RWPE2 (cell line): ENCODE results near the gene PPP2R3C.
A peak's percentile ranks its signal among the peaks of the same experiment; 100 is the strongest.

Source experiments
- ATAC-seq: fragments of 200-7000 bp; cut with Tn5 transposase; 3 replicates; pipeline ENCODE4 v1.9.1; 2021; ENCODE audit warnings: low read depth
- DNase-seq: peaks from one replicate; pipeline ENCODE4 v3.0.0-alpha.2; 2020; ENCODE audit warnings: low spot score
- H3K27ac ChIP-seq: fragments of 450-650 bp; 2 replicates; pipeline ENCODE4 v1.5.1; 2017; ENCODE audit warnings: mild to moderate bottlenecking; ENCODE audit not compliant: poor library complexity, severe bottlenecking
- H3K27me3 ChIP-seq: fragments of 250-450 bp; sonication (Bioruptor Pico); 2 replicates; pipeline ENCODE4 v1.5.1; 2021; ENCODE audit warnings: mild to moderate bottlenecking, moderate library complexity; ENCODE audit not compliant: insufficient read depth, poor library complexity, severe bottlenecking
- H3K36me3 ChIP-seq: fragments of 250-450 bp; sonication (Bioruptor Pico); 2 replicates; pipeline ENCODE4 v1.5.1; 2020; ENCODE audit warnings: low read depth, mild to moderate bottlenecking, moderate library complexity
- H3K4me1 ChIP-seq: fragments of 250-450 bp; sonication (Bioruptor Pico); 2 replicates; pipeline ENCODE4 v1.5.1; 2021; ENCODE audit warnings: mild to moderate bottlenecking, moderate library complexity; ENCODE audit not compliant: insufficient read depth, poor library complexity, severe bottlenecking
- H3K4me3 ChIP-seq: fragments of 250-450 bp; sonication (Bioruptor Pico); 2 replicates; pipeline ENCODE4 v1.5.1; 2021; ENCODE audit warnings: mild to moderate bottlenecking, moderate library complexity; ENCODE audit not compliant: severe bottlenecking
- H3K9me3 ChIP-seq: fragments of 250-450 bp; sonication (Bioruptor Pico); 2 replicates; pipeline ENCODE4 v1.5.1; 2021; ENCODE audit warnings: mild to moderate bottlenecking, moderate library complexity; ENCODE audit not compliant: severe bottlenecking
- TF ChIP-seq, protein P1 (sequence below): fragments of 450-650 bp; IDR thresholded peaks from one replicate; pipeline ENCODE4 v1.5.1; 2017; ENCODE audit warnings: mild to moderate bottlenecking, moderate library complexity; ENCODE audit not compliant: poor library complexity, severe bottlenecking

PPP2R3C gene

DNA sequence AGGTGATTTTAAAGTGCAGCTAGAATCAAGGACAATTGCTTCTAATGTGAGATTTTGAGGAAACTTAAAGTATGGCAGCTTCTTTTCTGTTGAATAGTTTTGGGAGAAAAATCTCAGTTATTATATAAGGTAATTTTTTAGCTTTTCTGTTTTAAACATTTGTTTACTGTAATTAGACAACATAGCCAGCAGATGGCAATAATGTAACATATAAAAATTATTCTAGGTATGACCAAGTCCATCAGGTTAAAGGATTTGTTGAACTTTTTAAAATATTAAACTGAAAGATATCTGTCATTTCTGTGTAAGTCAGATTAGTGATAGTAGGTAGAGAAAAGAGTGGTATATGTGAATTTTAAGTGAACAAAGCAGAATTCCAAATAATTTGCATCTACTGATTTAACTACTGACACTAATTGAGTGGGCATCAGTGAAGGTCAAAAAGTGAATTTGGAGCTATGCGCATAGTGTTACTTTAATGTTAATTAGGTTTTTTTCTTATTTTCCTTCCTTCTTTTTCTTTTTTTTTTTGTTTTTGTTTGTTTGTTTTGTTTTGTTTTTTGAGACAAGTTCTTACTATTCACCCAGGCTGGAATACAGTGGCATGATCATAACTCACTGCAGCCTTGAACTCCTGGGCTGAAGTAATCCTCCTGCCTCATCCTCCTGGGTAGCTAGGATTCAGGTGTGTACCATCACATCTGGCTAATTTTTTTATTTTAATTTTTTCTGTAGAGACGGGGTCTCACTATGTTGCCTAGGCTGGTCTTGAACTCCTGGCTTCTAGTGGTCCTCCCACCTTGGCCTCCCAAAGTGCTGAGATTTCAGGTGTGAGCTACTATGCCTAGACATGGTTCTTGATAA is 19.2 kb upstream of the PPP2R3C start:
- ATAC-seq: peak; percentile 31; the same call in 1 of the 3 replicates
- H3K27ac ChIP-seq: no peak overlapping the region
- no peak for DNase-seq

DNA sequence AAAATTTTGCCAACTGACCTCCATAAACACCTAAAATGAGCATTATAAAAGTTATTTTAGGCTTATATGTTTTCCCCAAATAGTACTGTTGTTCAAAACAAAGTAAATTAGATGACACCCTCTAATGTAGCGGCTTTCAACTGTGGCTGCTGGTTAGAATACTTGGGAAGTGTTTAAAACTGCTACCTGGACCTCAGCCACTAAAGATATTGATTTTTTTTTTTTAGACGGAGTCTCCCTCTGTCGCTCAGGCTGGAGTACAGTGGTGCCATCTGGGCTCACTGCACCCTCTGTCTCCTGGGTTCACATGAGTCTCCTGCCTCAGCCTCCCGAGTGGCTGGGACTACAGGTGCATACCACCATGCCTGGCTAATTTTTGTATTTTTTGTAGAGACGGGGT is 16.8 kb upstream of the PPP2R3C start:
- DNase-seq: no peak
- H3K4me1 ChIP-seq: no peaks in the 10 kb centered on the region
- H3K27ac ChIP-seq: no peak overlapping the region
- TF ChIP-seq, protein P1, sequence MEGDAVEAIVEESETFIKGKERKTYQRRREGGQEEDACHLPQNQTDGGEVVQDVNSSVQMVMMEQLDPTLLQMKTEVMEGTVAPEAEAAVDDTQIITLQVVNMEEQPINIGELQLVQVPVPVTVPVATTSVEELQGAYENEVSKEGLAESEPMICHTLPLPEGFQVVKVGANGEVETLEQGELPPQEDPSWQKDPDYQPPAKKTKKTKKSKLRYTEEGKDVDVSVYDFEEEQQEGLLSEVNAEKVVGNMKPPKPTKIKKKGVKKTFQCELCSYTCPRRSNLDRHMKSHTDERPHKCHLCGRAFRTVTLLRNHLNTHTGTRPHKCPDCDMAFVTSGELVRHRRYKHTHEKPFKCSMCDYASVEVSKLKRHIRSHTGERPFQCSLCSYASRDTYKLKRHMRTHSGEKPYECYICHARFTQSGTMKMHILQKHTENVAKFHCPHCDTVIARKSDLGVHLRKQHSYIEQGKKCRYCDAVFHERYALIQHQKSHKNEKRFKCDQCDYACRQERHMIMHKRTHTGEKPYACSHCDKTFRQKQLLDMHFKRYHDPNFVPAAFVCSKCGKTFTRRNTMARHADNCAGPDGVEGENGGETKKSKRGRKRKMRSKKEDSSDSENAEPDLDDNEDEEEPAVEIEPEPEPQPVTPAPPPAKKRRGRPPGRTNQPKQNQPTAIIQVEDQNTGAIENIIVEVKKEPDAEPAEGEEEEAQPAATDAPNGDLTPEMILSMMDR: no peak
- H3K4me3 ChIP-seq: no peak overlapping the region
- no peaks in the 10 kb centered on the region for H3K9me3 ChIP-seq
- H3K27me3 ChIP-seq: no peaks in the 10 kb centered on the region
- no peak for ATAC-seq
- H3K36me3 ChIP-seq: peaks cover 31% of the 10 kb centered on the region

More for the DNA sequence above, 19.2 kb upstream of the PPP2R3C start:
- Histone ChIP-seq H3K9me3 (no peaks in the 10 kb centered on the region), H3K4me1 (no peaks in the 10 kb centered on the region), H3K36me3 (peaks cover 23% of the 10 kb centered on the region), H3K4me3 (no peak overlapping the region), H3K27me3 (no peaks in the 10 kb centered on the region)
- TF ChIP-seq, protein P1: peak; percentile 84

GRCh38 chr14:35134329-35135123 is 12.7 kb upstream of the PPP2R3C start:
- DNase-seq: no peak
- no peak; the same call in 2 of the 3 replicates for ATAC-seq
- TF ChIP-seq, protein P1: no peak

DNA sequence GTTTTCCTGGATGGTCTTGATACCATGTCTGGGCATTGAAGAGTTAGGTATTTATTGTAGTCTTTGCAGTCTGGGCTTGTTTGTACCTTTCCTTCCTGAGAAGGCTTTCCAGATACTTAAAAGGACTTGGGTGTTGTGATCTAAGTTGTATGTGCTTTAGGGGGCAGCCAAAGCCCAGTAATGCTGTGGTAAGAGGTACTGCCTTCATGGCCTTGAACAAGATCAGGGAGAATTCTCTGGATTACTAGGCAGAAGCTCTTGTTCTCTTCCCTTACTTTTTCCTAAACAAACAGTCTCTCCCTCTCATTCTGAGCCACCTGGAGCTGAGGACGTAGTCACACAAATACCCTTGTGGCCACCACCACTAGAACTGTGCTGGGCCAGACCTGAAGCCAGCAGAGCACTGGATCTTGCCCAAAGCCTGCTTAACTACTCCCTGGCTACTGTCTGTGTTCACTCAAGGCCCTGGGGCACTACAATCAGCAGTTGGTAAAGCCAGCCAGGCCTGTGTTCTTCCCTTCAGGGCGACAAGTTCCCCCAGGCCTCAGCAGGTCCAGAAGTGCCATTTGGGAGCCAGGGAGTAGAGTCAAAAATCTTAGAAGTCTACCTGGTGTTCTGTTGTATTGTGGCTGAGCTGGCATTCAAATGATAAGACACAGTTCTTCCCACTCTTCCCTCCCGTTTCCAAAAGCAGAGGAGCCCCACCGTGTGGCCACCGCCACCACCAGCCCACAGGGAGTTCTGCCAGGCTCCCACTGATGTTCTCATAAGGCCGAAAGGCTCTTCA is 11.9 kb upstream of the PPP2R3C start:
- TF ChIP-seq, protein P1: no peak
- DNase-seq: no peak
- no peak overlapping the region for H3K27ac ChIP-seq
- peaks cover 48% of the 10 kb centered on the region for H3K36me3 ChIP-seq
- H3K9me3 ChIP-seq: no peaks in the 10 kb centered on the region
- no peaks in the 10 kb centered on the region for H3K27me3 ChIP-seq
- H3K4me3 ChIP-seq: no peak overlapping the region
- no peaks in the 10 kb centered on the region for H3K4me1 ChIP-seq
- ATAC-seq: no peak; the same call in 2 of the 3 replicates

More at GRCh38 chr14:35134329-35135123, 12.7 kb upstream of the PPP2R3C start:
- H3K27ac ChIP-seq: no peak overlapping the region
- H3K4me3 ChIP-seq: no peak overlapping the region
- H3K9me3 ChIP-seq: no peaks in the 10 kb centered on the region
- H3K4me1 ChIP-seq: no peaks in the 10 kb centered on the region
- H3K27me3 ChIP-seq: no peaks in the 10 kb centered on the region
- H3K36me3 ChIP-seq: peaks cover 45% of the 10 kb centered on the region
